Kidney glomerular epithelial cell (primary cell): ENCODE data around the gene DAAM2.

ENCODE experiments used
- DNase-seq: peaks from one replicate; lab custom pipeline; 2025; lab: John Stamatoyannopoulos, UW

DAAM2 gene

DNA sequence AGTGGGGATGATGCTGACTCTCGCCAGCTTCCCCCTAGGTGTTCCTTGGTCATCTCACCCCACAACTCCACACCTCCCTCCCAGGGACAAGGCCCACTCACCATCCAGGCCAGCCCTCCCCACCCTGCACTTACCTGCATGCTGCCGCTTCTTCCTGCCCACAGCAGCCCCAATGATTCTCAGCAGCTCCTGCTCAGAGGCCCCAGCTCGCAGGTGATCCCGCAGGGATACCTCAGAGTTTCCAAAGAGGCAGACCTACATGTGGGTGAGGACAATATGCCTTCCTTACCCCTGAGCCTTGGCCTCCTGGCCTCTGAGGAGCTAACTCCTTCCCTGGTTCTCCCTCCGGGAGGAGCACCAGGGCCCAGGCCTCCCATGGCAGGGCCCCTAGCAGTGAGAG is 117.5 kb downstream of the DAAM2 start:
- DNase-seq = no peak

GRCh38 chr6:39910164-39910563 is 118.0 kb downstream of the DAAM2 start:
- DNase-seq = no peak

DNA sequence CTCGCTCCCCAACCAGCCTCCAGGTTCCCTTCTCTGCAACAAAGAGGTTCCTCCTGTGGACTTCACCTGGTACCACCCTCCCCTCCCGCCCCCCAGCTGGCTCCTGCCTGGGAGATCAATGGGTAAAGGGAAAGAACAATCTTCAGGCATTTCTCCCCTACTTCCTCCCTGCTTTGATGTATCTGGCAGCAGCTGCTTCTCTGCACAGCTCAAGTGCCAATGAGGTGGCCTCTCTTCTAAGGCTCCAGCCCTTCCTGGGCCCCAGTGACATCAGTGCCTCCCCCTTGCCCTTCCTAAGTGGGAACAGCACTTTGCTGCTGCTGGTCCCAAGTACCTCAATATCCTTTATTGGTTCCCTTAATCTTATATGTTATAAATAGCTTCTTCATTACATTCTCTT is 118.6 kb downstream of the DAAM2 start:
- DNase-seq = no peak

DNA sequence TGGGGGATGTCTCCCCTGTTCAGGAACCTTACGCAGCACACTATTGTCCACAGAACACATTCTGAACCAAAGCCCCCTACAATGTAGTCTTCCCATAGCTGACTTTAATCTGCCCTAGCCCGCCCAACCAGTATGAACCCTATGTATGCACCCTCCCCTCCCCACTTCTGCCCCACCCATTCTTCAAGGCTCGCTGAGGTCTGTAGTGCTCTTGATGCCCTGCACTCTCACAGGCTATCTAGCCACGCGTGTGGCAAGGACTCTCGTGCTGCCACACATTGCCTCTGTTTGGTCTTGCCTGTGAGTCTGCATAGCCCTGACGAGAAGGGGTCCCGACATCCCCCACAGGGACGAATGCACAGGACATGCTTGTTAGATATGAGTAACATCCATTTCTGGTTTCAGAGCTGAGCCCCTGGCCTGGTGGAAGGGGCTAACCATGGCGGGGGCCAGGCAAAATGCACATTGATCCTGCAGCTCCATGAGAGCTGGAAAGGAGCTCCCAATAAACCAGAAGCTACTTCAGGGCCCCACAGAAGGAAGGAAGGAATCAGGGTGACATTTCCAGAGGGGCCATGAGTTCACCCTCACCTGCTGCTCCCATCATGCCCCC is 119.4 kb downstream of the DAAM2 start:
- DNase-seq = no peak

- no peak for DNase-seq
Measured at GRCh38 chr6:39912446-39912845, 120.3 kb downstream of the DAAM2 start.

DNA sequence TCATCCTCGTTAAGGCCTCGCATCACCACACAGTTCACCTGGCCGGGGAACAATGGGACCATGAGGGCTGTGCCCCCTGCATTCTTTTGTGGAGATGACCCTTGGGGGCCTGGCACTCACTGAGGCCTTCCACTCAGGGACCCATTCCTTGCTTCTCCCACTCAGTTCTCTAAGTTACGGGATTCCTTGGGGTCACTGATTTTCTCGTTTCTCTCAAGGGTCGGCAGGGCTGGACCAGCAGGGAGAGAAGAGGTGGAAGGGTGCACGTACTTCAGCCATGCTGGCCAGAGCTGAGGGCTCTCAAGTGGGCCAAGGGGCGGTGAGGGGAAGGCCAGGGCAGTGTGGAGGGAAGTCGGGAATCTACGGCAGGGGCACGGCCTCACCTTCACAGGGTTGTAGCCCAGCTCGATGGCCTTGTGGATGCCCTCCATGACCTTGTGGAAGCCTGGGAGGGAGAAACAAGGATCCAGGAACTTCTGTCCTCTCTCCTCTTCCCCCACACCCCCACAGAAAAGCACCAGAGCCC is 121.3 kb downstream of the DAAM2 start:
- DNase-seq = no peak

DNA sequence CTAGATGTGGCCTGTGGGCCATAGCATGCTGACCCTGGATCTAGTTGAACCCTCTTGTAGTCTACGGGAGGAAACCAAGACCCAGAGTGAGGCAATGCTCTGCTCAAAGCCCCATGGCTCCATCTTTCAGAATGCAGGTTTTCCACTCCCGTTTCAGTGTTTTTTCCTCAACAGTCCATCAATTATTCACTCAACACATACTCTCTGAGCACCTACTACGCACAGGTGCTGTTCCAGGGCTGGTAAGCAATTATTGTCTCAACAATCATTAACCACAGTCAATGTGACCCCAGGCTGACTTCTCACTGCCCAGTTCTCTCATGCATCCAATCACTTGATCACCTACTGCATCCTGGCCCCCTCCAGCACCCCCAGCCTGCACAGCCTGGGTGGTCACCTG is 122.1 kb downstream of the DAAM2 start:
- DNase-seq = no peak

GRCh38 chr6:39915866-39916265 is 123.7 kb downstream of the DAAM2 start:
- DNase-seq = no peak

DNA sequence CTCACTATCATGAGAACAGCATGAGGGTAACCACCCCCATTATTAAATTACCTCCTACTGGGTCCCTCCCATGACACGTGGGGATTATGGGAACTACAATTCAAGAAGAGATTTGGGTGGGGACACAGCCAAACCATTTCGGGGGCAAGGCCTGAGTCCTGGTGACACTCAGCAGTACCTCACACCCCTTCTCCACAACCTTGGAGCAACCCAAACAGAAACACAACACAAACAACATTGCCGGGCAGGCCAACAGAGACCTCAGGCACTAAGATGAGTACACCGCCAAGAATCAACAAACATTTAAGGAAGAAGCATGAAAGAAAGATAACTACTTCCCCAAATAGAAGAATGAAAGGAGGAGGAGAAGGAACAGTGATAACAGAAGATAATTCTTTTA is 125.2 kb downstream of the DAAM2 start:
- no peak for DNase-seq

DNA sequence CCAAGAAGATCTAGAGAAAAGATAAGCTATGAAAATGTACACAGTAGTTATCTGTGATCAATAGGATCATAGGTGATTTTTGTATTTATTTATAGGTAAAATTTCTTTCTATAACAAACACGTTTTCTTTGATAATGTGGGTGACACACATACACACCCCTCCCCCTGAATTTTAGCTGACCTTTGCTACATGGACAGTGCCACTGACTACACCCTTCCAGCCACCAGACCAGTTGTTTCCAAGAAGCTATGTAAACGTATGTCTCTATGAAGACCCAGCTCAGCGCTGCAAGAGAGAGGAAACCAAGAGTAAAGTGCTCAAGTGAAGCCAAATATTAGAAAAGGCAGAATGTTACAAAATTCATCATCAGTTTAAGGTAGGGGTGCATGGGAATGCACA is 125.8 kb downstream of the DAAM2 start:
- no peak for DNase-seq

DNA sequence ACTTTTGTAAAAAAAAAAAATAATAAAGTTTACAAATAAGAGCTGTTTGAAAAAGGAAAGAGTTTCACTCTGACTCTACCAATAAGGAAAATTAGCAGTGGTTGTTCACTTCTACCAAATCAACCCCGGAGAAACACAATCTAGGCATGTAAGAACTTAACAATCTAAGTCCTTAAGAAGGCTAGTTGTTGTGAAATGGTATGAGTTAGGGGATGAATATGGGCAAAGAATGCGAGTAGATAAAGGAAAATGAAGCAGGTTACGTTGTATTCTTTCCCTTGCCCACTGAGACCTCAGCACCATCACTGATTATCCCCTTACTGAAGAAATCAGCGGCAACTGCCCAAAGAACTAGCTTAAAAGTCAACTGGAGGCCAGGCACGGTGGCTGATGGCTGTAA is 126.7 kb downstream of the DAAM2 start:
- no peak for DNase-seq

DNA sequence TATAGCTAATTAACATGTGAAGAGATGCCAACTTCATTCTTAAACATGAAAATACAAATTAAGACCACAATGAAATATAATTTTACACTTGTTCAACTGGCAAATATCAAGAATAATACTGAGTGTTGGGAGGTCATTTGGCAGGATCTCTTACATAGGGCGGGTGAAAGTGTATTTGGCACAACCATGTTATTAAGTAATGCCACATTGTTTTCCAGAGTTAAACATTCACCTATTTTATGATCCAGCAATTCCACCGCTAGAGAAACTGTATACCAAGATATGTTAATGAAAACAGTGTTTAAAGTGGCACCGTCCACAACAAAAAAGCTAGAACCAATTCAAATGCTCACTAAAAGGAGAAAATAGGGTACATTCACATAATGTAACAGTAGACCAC is 128.0 kb downstream of the DAAM2 start:
- DNase-seq = no peak

DNA sequence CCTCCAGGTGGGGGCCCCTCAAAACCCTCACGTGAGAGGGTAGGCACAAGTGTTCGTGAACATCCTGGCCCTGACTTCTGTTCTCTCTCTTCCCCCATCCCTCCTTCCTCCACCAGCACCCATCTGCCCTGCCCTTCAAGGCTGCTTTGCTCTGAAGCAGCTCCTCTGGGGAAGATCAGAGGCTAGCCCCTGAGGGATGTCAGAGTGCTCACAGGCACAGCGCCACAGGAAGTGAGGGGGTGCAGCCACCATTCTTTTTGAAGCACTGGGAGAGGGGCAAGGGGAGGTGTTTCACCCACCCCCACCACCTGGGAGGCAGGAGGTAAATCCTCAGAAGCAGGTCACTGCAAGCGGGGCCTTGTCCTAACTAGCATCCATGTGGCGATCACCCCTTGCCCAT is 130.6 kb downstream of the DAAM2 start:
- no peak for DNase-seq

DNA sequence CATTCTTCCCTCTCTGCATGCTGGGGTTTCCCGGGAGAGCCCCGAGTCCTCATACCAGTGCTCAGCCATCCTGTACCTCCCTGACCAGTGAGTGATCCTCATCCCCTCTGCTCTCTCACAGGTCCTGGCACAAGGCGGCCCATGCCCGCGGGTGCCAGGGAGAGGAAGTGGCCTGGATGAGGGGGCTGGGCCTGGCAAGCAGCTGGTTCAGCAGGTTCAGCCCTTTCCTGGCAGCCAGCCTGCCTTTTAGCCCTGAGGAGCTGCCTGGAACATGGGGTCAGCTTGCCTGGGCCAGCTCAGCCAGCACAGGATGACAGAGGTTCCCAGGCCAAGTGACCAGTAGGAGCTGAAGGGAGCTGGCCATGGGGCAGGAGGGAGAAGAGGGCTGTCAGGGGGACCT is 131.2 kb downstream of the DAAM2 start:
- no peak for DNase-seq

DNA sequence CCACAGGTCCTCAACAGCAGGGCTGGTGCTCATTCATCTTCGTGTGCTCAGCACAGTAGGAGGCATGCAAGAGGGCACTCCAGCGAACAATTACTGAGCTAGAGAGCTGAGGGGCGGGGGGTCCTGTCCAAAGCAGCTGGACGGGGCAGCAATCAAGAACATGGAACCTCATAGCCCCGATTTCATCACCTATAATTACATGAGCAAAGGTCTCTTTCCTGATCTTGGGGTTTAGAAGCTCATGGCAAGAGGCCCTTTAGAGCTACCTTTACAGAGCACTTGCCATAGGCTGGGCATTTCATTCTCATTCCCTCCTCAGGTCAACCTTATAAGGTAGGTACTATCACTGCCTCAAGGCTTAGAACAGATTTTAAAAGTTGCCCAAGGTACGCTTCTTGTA is 131.7 kb downstream of the DAAM2 start:
- DNase-seq = no peak

DNA sequence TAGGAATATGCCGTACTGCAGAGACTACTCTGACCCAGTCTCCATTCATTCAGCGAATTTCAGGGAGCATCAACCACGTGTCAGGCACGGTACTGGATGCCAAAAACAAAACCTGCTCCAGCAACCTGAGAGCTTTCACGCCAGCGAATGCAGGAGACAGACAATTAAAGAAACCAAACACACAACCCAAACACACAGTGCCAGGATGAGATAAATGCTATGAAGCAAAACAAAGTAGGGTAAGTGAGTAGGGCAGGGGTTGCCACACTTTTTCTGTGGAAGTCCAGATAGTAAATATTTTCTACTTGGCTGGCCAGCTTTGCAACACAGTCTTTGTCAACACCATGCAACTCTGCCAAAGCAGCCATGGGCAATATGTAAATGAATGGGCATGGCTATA is 132.1 kb downstream of the DAAM2 start:
- DNase-seq = no peak

- DNase-seq = no peak
Measured at GRCh38 chr6:39925191-39925930, 133.2 kb downstream of the DAAM2 start.

- no peak for DNase-seq
Measured at GRCh38 chr6:39925931-39926290, 133.7 kb downstream of the DAAM2 start.

DNA sequence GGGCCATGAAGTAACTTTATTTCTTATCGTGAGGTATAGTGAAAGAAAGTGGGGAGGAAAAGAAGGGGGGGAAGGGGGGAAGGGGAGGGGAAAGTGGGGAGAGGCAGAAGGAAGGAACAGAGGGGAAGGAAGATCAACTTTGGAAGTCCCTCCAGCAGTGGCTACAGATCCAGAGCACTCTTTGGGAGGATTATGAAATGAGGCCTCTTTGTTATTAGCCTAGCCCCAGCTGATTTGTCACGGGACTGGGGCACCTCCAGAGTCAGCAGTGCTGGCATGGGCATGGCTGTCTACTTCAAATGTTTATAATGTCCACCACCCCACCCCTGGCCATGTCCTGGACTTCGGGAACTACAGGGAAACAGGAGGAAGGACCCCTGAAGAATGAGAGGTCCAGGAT is 134.5 kb downstream of the DAAM2 start:
- no peak for DNase-seq

DNA sequence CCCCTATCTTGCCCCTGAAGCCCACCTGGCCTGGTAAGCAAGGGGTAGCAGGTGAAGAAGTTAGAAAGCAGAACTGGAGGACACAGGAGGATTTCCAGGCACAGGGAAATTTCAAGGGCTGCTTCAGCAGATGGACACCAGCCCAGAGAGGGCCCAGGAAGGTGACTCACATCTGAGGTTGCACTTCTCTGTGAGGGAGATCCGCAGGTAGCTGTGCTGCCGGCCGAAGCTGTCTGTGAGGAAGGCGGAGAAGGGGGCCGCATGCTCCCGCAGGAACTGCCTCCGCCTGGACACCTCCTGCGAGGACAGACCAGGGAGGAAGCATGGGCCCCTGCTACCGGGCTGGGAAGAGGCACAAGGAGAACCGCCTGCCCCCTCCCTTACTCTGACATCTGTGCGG is 135.0 kb downstream of the DAAM2 start:
- DNase-seq = peak; percentile 28

DNA sequence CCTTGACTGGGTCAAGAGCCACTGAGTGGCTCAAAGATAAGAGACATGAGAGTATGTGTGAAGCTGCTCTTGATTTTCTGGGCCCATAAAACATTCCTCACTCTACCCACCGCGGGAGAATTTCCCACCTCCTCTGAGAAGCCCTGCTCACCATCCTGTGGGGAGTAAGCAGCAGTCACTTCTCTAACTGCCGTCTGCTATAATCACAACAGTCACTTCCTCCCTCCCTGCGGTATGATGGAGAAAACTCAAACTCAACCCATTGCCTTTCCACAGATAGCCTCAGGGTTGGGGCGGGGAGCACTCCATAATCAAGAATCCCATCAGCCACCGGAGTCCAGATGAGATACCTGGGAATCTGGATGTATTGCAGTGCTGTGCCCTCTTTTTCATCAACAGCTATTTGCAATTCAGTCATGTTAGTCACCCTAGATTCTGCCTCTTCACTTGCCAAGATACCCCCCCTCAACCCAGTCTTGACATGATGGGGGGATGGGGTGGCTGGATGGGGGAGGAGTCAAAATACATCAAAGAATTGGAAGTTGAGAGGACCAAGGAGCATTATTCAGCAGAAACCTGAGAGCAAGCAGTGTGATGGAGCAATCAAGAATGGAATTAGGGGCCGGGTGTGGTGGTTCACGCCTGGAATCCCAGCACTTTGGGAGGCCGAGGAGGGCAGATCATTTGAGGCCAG is 137.0 kb downstream of the DAAM2 start:
- no peak for DNase-seq

- no peak for DNase-seq
Measured at GRCh38 chr6:39929733-39930461, 137.7 kb downstream of the DAAM2 start.

DNA sequence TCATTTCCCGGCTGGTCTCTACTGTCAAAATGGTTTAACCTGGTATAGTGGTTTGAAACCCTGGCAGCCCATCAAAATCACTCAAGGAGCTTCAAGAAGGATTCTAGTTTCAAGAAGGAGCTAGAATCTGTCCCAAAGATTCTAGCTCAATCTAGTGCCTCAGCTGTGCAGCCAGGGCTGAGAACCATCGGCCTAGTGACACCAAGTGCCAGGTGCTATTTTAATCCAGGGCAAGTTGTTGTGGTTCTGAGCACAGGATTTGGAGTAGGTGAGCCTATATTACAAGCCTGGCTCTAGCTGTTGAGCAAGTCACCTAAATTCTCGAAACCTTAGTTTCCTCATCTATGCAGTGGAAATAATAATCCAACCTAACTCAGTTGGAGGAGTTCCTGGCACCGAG is 138.4 kb downstream of the DAAM2 start:
- DNase-seq = no peak
